OCI-LY3 (cell line): ENCODE results near the gene KIRREL1.

Experiments
- H2AFZ ChIP-seq: fragments of 200-600, 300-600 bp; shearing (Covaris generic); 2 replicates; pipeline ENCODE4 v1.6.0; 2014; ENCODE audit warnings: antibody characterized with exemption, low read depth, low read length
- H3K27ac ChIP-seq: fragments of 200-600, 300-600 bp; sonication (generic); 2 replicates; pipeline ENCODE4 v1.5.1; 2014; ENCODE audit warnings: mild to moderate bottlenecking, low read length, moderate library complexity, mixed read lengths
- H3K27me3 ChIP-seq: fragments of 200-600, 300-600 bp; sonication (generic); 2 replicates; pipeline ENCODE4 v1.6.1; 2014; ENCODE audit warnings: low read depth, low read length, mixed read lengths
- H3K36me3 ChIP-seq: fragments of 200-600, 300-600 bp; sonication (generic); replicated peaks from 2 replicates; pipeline ENCODE3; 2014; ENCODE audit warnings: low read depth, low read length, mixed read lengths
- H3K4me1 ChIP-seq: fragments of 300-600, 200-600 bp; sonication (generic); 2 replicates; pipeline ENCODE4 v1.6.1; 2014; ENCODE audit warnings: low read length, mixed read lengths
- H3K4me2 ChIP-seq: fragments of 200-600, 300-600 bp; sonication (generic); 2 replicates; pipeline ENCODE4 v1.6.1; 2014; ENCODE audit warnings: low read length, mixed read lengths
- H3K4me3 ChIP-seq: fragments of 300-600, 200-600 bp; sonication (generic); 2 replicates; pipeline ENCODE4 v1.5.1; 2014; ENCODE audit warnings: antibody characterized with exemption, mild to moderate bottlenecking, low read length, moderate library complexity
- H3K79me2 ChIP-seq: fragments of 300-600, 200-600 bp; shearing (Covaris generic); 2 replicates; pipeline ENCODE4 v1.6.1; 2014; ENCODE audit warnings: mild to moderate bottlenecking, low read length, mixed read lengths
- H3K9ac ChIP-seq: fragments of 300-600, 200-600 bp; shearing (Covaris generic); 2 replicates; pipeline ENCODE4 v1.6.0; 2014; ENCODE audit warnings: mild to moderate bottlenecking, low read length, moderate library complexity
- H3K9me3 ChIP-seq: fragments of 200-600, 300-600 bp; shearing (Covaris generic); 2 replicates; pipeline ENCODE4 v1.6.1; 2014; ENCODE audit warnings: low read length, mixed read lengths; ENCODE audit not compliant: insufficient read depth
- H4K20me1 ChIP-seq: fragments of 200-600, 300-600 bp; sonication (generic); 2 replicates; pipeline ENCODE4 v1.6.1; 2016; ENCODE audit warnings: low read length, mixed read lengths; ENCODE audit not compliant: insufficient read depth
- EZH2phosphoT487 ChIP-seq: fragments of 200-600 bp; shearing (Covaris generic); IDR thresholded peaks from 2 replicates; pipeline ENCODE4 v1.6.1; 2018; ENCODE audit warnings: antibody characterized with exemption, mixed run types, low read depth
- TF ChIP-seq, protein P1 (sequence below): fragments of 200-600, 300-600 bp; sonication (generic); IDR thresholded peaks from 2 replicates; pipeline ENCODE4 v1.5.1; 2014; ENCODE audit warnings: antibody characterized with exemption, low read length, low read depth

Gene KIRREL1

DNA sequence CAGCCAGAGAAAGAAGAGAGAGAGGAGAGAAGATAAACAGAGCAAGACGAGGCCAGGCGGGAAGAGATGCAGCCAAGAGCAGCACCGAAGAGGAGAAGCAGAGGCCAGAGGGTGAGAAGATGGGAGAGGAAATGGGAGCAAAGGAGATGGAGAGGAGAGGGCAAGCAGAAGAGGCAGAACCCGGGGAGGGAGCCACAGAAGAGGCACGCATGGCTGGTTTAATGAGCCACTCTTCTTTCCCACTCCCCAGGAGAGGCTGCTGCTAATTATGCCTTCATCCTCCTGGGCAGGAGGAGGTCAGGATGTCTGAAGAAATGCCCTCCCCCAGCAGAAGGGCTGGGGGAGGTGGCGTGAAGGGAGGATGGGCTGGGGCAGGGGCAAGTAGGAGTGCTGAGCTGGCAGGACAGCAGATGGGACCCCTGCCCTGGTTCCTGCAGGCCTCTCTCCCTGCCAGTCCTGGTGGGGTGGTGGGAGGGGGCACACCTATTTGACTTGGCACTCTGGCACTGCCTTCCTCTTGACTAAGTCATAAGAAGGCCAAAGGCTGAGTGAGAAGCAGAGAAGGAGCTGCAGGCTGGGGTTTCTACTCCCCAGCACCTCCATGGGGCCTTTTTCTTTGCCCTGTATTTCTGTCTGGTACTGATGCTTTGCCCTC, 32.3 kb downstream of the KIRREL1 start:
- H3K9me3 ChIP-seq = no peaks in the 10 kb centered on the region
- no peak overlapping the region for H2AFZ ChIP-seq
- H3K9ac ChIP-seq = no peak overlapping the region
- H4K20me1 ChIP-seq = no peaks in the 10 kb centered on the region
- peaks cover 9% of the 10 kb centered on the region for H3K4me1 ChIP-seq
- H3K27ac ChIP-seq = no peak overlapping the region
- peaks cover 65% of the 10 kb centered on the region for H3K27me3 ChIP-seq
- TF ChIP-seq, protein P1, sequence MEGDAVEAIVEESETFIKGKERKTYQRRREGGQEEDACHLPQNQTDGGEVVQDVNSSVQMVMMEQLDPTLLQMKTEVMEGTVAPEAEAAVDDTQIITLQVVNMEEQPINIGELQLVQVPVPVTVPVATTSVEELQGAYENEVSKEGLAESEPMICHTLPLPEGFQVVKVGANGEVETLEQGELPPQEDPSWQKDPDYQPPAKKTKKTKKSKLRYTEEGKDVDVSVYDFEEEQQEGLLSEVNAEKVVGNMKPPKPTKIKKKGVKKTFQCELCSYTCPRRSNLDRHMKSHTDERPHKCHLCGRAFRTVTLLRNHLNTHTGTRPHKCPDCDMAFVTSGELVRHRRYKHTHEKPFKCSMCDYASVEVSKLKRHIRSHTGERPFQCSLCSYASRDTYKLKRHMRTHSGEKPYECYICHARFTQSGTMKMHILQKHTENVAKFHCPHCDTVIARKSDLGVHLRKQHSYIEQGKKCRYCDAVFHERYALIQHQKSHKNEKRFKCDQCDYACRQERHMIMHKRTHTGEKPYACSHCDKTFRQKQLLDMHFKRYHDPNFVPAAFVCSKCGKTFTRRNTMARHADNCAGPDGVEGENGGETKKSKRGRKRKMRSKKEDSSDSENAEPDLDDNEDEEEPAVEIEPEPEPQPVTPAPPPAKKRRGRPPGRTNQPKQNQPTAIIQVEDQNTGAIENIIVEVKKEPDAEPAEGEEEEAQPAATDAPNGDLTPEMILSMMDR = no peak
- TF ChIP-seq EZH2phosphoT487 = no peak
- H3K4me3 ChIP-seq = no peak overlapping the region
- H3K4me2 ChIP-seq = no peak overlapping the region
- no peaks in the 10 kb centered on the region for H3K79me2 ChIP-seq
- no peaks in the 10 kb centered on the region for H3K36me3 ChIP-seq

DNA sequence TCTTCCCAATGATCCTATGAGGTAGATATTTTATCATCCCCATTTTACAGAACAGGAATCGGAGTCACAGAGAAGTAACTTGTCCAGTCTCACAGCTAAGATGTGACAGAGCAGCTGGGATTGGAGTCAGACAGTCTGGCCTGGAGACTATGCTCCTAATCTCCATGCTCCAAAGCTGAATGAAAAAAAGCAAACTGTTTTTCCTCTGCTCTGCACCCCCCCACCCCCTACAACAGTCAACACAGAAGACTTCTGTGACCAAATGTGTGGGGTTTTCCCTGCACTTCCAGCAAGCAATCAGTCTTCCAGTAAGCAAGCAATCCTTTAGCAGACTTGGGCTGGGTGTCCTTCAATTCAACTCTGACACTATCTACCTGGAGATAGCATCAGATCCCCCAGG, 33.2 kb downstream of the KIRREL1 start:
- H3K27ac ChIP-seq = no peak overlapping the region
- no peaks in the 10 kb centered on the region for H3K4me1 ChIP-seq
- no peaks in the 10 kb centered on the region for H3K36me3 ChIP-seq
- no peak for TF ChIP-seq EZH2phosphoT487
- TF ChIP-seq, protein P1 = no peak
- no peak overlapping the region for H3K4me2 ChIP-seq
- peaks cover 60% of the 10 kb centered on the region for H3K27me3 ChIP-seq
- H3K79me2 ChIP-seq = no peaks in the 10 kb centered on the region
- no peak overlapping the region for H3K9ac ChIP-seq
- no peaks in the 10 kb centered on the region for H4K20me1 ChIP-seq
- no peak overlapping the region for H3K4me3 ChIP-seq
- H3K9me3 ChIP-seq = no peaks in the 10 kb centered on the region
- no peak overlapping the region for H2AFZ ChIP-seq

DNA sequence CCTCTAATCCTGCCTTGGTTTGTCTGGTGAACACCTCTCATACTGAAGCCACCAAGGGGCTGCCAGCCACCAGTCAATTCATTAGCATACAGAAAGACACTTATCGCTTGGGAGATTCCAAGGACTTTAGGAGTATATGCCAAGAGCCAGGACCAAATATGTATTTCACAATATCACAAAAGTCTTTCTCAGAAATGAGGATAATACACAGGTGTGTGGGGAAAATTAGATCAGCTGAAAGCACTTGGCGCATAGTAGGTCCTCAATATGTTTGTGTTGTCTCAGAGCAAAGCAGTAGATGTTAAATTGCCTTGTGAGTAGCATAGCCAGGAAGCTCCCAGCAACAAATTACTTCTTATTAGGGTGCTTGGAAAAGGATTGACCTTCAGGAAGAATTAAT, 34.1 kb downstream of the KIRREL1 start:
- Histone ChIP-seq H3K4me3 (no peak overlapping the region), H3K9me3 (no peaks in the 10 kb centered on the region), H4K20me1 (no peaks in the 10 kb centered on the region), H3K27me3 (peaks cover 57% of the 10 kb centered on the region), H3K9ac (no peak overlapping the region), H2AFZ (no peak overlapping the region), H3K36me3 (no peaks in the 10 kb centered on the region), H3K79me2 (no peaks in the 10 kb centered on the region), H3K27ac (no peak overlapping the region), H3K4me2 (no peak overlapping the region), H3K4me1 (no peaks in the 10 kb centered on the region)
- TF ChIP-seq, protein P1 = no peak
- TF ChIP-seq EZH2phosphoT487 = no peak

DNA sequence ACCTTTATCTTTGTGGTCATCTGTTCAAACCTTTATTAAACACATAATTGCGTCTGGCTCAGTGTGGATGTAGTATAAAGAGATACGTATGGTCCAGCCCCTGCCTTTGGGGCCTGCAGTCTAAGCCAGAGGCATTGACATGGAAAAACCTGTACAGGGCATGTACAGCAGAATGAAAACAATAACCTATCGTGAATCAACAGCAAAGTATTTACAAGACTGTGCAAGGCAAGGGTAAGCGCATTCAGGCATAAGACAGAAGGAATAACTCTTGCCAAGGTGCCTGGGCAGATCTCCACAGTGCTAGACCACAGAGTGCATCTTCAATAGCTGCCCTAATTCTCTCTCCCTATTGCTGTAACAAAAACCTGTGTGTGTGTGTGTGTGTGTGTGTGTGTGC, 35.5 kb downstream of the KIRREL1 start:
- Histone ChIP-seq H3K4me2 (no peak overlapping the region), H4K20me1 (no peaks in the 10 kb centered on the region), H3K4me1 (no peaks in the 10 kb centered on the region), H3K9me3 (no peaks in the 10 kb centered on the region), H3K27ac (no peak overlapping the region), H3K4me3 (no peak overlapping the region), H3K27me3 (peaks cover 57% of the 10 kb centered on the region), H3K79me2 (no peaks in the 10 kb centered on the region), H3K36me3 (no peaks in the 10 kb centered on the region), H2AFZ (no peak overlapping the region), H3K9ac (no peak overlapping the region)
- TF ChIP-seq, protein P1 = no peak
- TF ChIP-seq EZH2phosphoT487 = no peak
